Measurements from ENCODE around the gene SMCO1.

DNA sequence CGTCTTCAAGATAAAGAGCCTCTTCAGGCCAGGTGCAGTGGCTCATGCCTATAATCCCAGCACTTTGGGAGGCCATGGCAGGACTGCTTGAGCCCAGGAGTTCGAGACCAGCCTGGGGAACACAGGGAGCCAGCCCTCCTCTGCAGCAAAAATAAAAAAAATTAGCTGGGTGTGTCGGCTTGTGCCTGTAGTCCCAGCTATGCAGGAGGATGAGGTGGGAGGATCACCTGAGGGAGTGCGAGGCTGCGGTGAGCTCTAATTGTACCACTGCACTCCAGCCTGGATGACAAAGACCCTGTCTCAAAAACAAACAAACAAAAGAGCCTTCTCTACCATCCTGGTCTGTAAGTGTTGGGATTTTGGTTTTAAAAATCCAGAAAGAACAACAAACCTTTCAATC is 42.1 kb upstream of the SMCO1 start:
- TF ChIP-seq, protein P1, sequence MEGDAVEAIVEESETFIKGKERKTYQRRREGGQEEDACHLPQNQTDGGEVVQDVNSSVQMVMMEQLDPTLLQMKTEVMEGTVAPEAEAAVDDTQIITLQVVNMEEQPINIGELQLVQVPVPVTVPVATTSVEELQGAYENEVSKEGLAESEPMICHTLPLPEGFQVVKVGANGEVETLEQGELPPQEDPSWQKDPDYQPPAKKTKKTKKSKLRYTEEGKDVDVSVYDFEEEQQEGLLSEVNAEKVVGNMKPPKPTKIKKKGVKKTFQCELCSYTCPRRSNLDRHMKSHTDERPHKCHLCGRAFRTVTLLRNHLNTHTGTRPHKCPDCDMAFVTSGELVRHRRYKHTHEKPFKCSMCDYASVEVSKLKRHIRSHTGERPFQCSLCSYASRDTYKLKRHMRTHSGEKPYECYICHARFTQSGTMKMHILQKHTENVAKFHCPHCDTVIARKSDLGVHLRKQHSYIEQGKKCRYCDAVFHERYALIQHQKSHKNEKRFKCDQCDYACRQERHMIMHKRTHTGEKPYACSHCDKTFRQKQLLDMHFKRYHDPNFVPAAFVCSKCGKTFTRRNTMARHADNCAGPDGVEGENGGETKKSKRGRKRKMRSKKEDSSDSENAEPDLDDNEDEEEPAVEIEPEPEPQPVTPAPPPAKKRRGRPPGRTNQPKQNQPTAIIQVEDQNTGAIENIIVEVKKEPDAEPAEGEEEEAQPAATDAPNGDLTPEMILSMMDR (IDR thresholded peaks at IDR 0.05) = no peak
- TF ChIP-seq POLR2A (IDR thresholded peaks at IDR 0.05) = no peak
